H1 (cell line): ENCODE results near the gene IFNA17. TPM values are rescaled to one million over a fixed set of nuclear protein-coding genes. Genes with fewer than 3 reads are reported as not detected.

Source experiments
- JUN ChIP-seq: IDR thresholded peaks from 2 replicates; pipeline ENCODE4 v1.6.1; 2011; ENCODE audit warnings: low read depth, mild to moderate bottlenecking, improper control_type of control experiment, low read length
- polyA plus RNA-seq, 7 experiments: library from polyadenylated mRNA; depleted of rRNA in 3 of 7; stranded (reverse) in 5 of 7; unstranded in 2 of 7; fragments of >200 nt in 5 of 7; fragments of 200-250 nt in 2 of 7; gene quantifications; 1 replicate in 5 of 7; 2 replicates in 1 of 7; 4 replicates in 1 of 7; pipeline versions ENCODE4 v1.2.1 to v1.2.3, GENCODE V29; 2011 to 2013; ENCODE audit warnings: missing spikeins in 2 of 7, mixed read lengths in 2 of 7
- total RNA-seq: library from RNA; stranded (reverse); fragmentation: NEBNext Ultra II Directional; extraction: Animal tissue kit (Norgen Biotek cat#: 25700); gene quantifications from 2 replicates; pipeline ENCODE4 v1.2.1, GENCODE V29; 2021
- TF ChIP-seq, protein P1 (sequence below): fragments of 300-600 bp; sonication (generic); IDR thresholded peaks from 2 replicates; pipeline ENCODE4 v1.7.1; 2012; ENCODE audit warnings: low read length, moderate library complexity, mild to moderate bottlenecking, inconsistent platforms; ENCODE audit not compliant: insufficient replicate concordance

Gene IFNA17
- total and polyA plus RNA-seq, 2 of the 8 experiments (the other 6 are each of a cell fraction or from before 2014, with no cell fraction given), result not detected

DNA sequence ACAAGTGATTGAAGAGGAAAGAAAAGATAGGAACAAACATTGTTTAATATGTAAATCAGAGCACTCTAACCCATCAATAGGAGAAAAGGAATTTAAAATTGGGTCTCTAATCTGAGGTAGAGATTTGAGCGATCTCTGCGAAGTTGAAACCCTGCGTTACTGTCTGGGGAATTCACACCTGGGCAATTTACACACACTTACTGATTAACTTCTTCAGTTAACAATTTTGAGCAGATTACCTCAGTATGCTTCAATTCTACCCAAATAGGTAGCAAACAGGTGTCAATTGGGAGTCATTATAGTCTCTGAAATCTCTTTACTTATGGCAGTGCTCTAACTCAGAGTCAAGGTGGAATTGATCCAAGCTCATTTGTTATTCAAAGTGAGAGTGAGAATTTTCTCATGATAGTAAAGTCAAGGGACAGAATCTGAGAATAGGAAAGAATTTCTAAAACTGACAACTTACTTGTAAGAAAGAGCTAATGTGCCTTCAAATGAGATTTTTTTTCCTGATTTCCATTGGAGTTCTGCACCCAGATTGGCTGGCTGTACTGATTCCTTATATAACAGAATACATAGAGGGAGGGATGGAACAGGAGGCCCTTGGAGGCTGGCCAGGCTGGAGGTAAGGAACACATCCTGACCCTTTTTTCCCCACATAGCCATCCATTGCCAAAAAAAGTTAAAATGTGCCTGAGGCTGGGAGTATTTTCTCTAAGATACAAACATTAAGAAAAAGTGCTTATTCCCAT, 38.9 kb upstream of the IFNA17 start (continued):
- TF ChIP-seq, protein P1, sequence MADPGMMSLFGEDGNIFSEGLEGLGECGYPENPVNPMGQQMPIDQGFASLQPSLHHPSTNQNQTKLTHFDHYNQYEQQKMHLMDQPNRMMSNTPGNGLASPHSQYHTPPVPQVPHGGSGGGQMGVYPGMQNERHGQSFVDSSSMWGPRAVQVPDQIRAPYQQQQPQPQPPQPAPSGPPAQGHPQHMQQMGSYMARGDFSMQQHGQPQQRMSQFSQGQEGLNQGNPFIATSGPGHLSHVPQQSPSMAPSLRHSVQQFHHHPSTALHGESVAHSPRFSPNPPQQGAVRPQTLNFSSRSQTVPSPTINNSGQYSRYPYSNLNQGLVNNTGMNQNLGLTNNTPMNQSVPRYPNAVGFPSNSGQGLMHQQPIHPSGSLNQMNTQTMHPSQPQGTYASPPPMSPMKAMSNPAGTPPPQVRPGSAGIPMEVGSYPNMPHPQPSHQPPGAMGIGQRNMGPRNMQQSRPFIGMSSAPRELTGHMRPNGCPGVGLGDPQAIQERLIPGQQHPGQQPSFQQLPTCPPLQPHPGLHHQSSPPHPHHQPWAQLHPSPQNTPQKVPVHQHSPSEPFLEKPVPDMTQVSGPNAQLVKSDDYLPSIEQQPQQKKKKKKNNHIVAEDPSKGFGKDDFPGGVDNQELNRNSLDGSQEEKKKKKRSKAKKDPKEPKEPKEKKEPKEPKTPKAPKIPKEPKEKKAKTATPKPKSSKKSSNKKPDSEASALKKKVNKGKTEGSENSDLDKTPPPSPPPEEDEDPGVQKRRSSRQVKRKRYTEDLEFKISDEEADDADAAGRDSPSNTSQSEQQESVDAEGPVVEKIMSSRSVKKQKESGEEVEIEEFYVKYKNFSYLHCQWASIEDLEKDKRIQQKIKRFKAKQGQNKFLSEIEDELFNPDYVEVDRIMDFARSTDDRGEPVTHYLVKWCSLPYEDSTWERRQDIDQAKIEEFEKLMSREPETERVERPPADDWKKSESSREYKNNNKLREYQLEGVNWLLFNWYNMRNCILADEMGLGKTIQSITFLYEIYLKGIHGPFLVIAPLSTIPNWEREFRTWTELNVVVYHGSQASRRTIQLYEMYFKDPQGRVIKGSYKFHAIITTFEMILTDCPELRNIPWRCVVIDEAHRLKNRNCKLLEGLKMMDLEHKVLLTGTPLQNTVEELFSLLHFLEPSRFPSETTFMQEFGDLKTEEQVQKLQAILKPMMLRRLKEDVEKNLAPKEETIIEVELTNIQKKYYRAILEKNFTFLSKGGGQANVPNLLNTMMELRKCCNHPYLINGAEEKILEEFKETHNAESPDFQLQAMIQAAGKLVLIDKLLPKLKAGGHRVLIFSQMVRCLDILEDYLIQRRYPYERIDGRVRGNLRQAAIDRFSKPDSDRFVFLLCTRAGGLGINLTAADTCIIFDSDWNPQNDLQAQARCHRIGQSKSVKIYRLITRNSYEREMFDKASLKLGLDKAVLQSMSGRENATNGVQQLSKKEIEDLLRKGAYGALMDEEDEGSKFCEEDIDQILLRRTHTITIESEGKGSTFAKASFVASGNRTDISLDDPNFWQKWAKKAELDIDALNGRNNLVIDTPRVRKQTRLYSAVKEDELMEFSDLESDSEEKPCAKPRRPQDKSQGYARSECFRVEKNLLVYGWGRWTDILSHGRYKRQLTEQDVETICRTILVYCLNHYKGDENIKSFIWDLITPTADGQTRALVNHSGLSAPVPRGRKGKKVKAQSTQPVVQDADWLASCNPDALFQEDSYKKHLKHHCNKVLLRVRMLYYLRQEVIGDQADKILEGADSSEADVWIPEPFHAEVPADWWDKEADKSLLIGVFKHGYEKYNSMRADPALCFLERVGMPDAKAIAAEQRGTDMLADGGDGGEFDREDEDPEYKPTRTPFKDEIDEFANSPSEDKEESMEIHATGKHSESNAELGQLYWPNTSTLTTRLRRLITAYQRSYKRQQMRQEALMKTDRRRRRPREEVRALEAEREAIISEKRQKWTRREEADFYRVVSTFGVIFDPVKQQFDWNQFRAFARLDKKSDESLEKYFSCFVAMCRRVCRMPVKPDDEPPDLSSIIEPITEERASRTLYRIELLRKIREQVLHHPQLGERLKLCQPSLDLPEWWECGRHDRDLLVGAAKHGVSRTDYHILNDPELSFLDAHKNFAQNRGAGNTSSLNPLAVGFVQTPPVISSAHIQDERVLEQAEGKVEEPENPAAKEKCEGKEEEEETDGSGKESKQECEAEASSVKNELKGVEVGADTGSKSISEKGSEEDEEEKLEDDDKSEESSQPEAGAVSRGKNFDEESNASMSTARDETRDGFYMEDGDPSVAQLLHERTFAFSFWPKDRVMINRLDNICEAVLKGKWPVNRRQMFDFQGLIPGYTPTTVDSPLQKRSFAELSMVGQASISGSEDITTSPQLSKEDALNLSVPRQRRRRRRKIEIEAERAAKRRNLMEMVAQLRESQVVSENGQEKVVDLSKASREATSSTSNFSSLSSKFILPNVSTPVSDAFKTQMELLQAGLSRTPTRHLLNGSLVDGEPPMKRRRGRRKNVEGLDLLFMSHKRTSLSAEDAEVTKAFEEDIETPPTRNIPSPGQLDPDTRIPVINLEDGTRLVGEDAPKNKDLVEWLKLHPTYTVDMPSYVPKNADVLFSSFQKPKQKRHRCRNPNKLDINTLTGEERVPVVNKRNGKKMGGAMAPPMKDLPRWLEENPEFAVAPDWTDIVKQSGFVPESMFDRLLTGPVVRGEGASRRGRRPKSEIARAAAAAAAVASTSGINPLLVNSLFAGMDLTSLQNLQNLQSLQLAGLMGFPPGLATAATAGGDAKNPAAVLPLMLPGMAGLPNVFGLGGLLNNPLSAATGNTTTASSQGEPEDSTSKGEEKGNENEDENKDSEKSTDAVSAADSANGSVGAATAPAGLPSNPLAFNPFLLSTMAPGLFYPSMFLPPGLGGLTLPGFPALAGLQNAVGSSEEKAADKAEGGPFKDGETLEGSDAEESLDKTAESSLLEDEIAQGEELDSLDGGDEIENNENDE, result peak; percentile 36
- no peak for TF ChIP-seq JUN
